CD14-positive monocyte (primary cell): ENCODE results near the gene PLA2G6. TPM values are rescaled to one million over a fixed set of nuclear protein-coding genes. Genes with fewer than 3 reads are reported as not detected.
A peak's percentile ranks its signal among the peaks of the same experiment; 100 is the strongest.

Source experiments
- DNase-seq, 3 donors: peaks; one replicate each; pipeline ENCODE4 v3.0.0-alpha.2; 2011 to 2022
- H2AFZ ChIP-seq: 2 replicates; pipeline ENCODE4 v1.6.0; 2012; ENCODE audit warnings: mild to moderate bottlenecking, low read depth, low read length, inconsistent platforms; ENCODE audit not compliant: insufficient read depth, poor library complexity, severe bottlenecking
- H3K27ac ChIP-seq, 2 donors: 1 replicate in 1 of 2; 2 replicates in 1 of 2; pipeline ENCODE4 v1.5.1; 2012 to 2013; ENCODE audit warnings: low read length in 2 of 2, control low read depth in 1 of 2, inconsistent platforms in 1 of 2, low read depth in 1 of 2, mild to moderate bottlenecking in 1 of 2
- H3K27me3 ChIP-seq, 2 donors: one replicate each; pipeline versions ENCODE4 v1.6.0 to v1.6.1; 2011 to 2013; ENCODE audit warnings: low read length in 2 of 2; ENCODE audit not compliant: control insufficient read depth in 2 of 2, insufficient read depth in 2 of 2
- H3K36me3 ChIP-seq, 2 donors: replicated peaks in 1 of 2; 1 replicate in 1 of 2; 2 replicates in 1 of 2; pipeline versions ENCODE4 v1.5.1 to v1.6.1; 2012 to 2013; ENCODE audit warnings: low read length in 2 of 2, control low read depth in 1 of 2, inconsistent platforms in 1 of 2, mild to moderate bottlenecking in 1 of 2; ENCODE audit not compliant: insufficient read depth in 2 of 2, control insufficient read depth in 1 of 2
- H3K4me1 ChIP-seq, 2 donors: 1 replicate in 1 of 2; 2 replicates in 1 of 2; pipeline versions ENCODE4 v1.5.1 to v1.6.1; 2012 to 2013; ENCODE audit warnings: low read length in 2 of 2, control low read depth in 1 of 2, inconsistent platforms in 1 of 2, mild to moderate bottlenecking in 1 of 2, moderate library complexity in 1 of 2; ENCODE audit not compliant: insufficient read depth in 2 of 2, control insufficient read depth in 1 of 2
- H3K4me2 ChIP-seq: replicated peaks from 2 replicates; pipeline ENCODE3; 2012; ENCODE audit warnings: low read length, moderate library complexity, mild to moderate bottlenecking; ENCODE audit not compliant: poor library complexity, severe bottlenecking; ENCODE audit errors: extremely low read depth
- H3K4me3 ChIP-seq, 3 experiments: fragments of 200-600 bp in 1 of 3; sonication (generic) in 1 of 3; replicated peaks in 1 of 3; 1 replicate in 2 of 3; 2 replicates in 1 of 3; pipeline ENCODE4 v1.5.1; 2011 to 2013; ENCODE audit warnings: low read length in 3 of 3, mild to moderate bottlenecking in 3 of 3, control low read depth in 2 of 3, low read depth in 2 of 3, inconsistent platforms in 1 of 3, moderate library complexity in 1 of 3
- H3K79me2 ChIP-seq: 2 replicates; pipeline ENCODE4 v1.6.0; 2012; ENCODE audit warnings: mild to moderate bottlenecking, control low read depth, inconsistent platforms, low read length, moderate library complexity; ENCODE audit not compliant: insufficient read depth
- H3K9ac ChIP-seq: 2 replicates; pipeline ENCODE4 v1.6.0; 2017; ENCODE audit warnings: low read length, mild to moderate bottlenecking; ENCODE audit not compliant: insufficient read depth, poor library complexity, severe bottlenecking
- H3K9me3 ChIP-seq, 2 donors: replicated peaks in 1 of 2; 1 replicate in 1 of 2; 2 replicates in 1 of 2; pipeline versions ENCODE4 v1.5.1 to v1.6.1; 2012 to 2013; ENCODE audit warnings: low read length in 2 of 2, control low read depth in 1 of 2; ENCODE audit not compliant: control insufficient read depth in 1 of 2, insufficient read depth in 1 of 2
- H4K20me1 ChIP-seq: 2 replicates; pipeline ENCODE4 v1.6.0; 2012; ENCODE audit warnings: mild to moderate bottlenecking, low read length, control low read depth, moderate library complexity; ENCODE audit not compliant: insufficient read depth
- H3K27ac Mint-ChIP-seq, 7 donors: one replicate each; pipeline ENCODE4 v1.8.0; 2020; ENCODE audit warnings: mild to moderate bottlenecking in 7 of 7, mixed read lengths in 7 of 7, moderate library complexity in 6 of 7, inconsistent platforms in 2 of 7
- H3K27me3 Mint-ChIP-seq, 3 donors: one replicate each; pipeline ENCODE4 v1.8.0; 2021 to 2022; ENCODE audit warnings: low read depth in 3 of 3, mild to moderate bottlenecking in 3 of 3, mixed read lengths in 3 of 3, moderate library complexity in 3 of 3, inconsistent platforms in 1 of 3
- H3K36me3 Mint-ChIP-seq, 2 donors: one replicate each; pipeline ENCODE4 v1.8.0; 2020; ENCODE audit warnings: mixed read lengths in 2 of 2, inconsistent platforms in 1 of 2, mild to moderate bottlenecking in 1 of 2
- H3K4me1 Mint-ChIP-seq: one replicate; pipeline ENCODE4 v1.8.0; 2020; ENCODE audit warnings: mild to moderate bottlenecking, mixed read lengths
- H3K4me3 Mint-ChIP-seq, 2 donors: one replicate each; pipeline ENCODE4 v1.8.0; 2020; ENCODE audit warnings: mild to moderate bottlenecking in 2 of 2, mixed read lengths in 2 of 2, moderate library complexity in 1 of 2
- H3K9me3 Mint-ChIP-seq, 7 donors: one replicate each; pipeline ENCODE4 v1.8.0; 2020 to 2022; ENCODE audit warnings: mixed read lengths in 7 of 7, mild to moderate bottlenecking in 6 of 7, moderate library complexity in 6 of 7, inconsistent platforms in 2 of 7
- CTCF ChIP-seq: fragments of 200-600 bp; IDR thresholded peaks from one replicate; pipeline ENCODE4 v1.8.0; 2022; ENCODE audit warnings: antibody characterized with exemption, mild to moderate bottlenecking
- WGBS: methylation state at CpG from one replicate; pipeline ENCODE4 v1.1.5; 2013; ENCODE audit warnings: missing lambda C conversion rate; ENCODE audit not compliant: insufficient coverage; 5-methylcytosine and 5-hydroxymethylcytosine counted together
- intact Hi-C, 2 donors: fragments of 100-400 bp; cut with micrococcal nuclease; formaldehyde crosslinking; loops; one replicate each; pipeline versions ENCODE4 v1.15.0 to v1.15.1; 2023
- polyA plus RNA-seq, 3 donors: library from polyadenylated mRNA; depleted of rRNA in 1 of 3; unstranded in 2 of 3; stranded (reverse) in 1 of 3; fragments of 300-500 nt in 2 of 3; fragments of >200 nt in 1 of 3; fragmentation: Illumina TruSeq in 2 of 3; gene quantifications; 1 replicate in 2 of 3; 2 replicates in 1 of 3; pipeline ENCODE4 v1.2.3, GENCODE V29; 2012 to 2021
- small RNA-seq: library from RNA; depleted of rRNA; stranded (forward); fragments of <200 nt; gene quantifications from one replicate; pipeline ENCODE3, GENCODE V24; 2012; ENCODE audit warnings: low read depth; ENCODE audit not compliant: insufficient read length

Gene PLA2G6
- polyA plus RNA-seq, 3 donors: 0.43 to 8.3 (median 0.62) TPM

DNA sequence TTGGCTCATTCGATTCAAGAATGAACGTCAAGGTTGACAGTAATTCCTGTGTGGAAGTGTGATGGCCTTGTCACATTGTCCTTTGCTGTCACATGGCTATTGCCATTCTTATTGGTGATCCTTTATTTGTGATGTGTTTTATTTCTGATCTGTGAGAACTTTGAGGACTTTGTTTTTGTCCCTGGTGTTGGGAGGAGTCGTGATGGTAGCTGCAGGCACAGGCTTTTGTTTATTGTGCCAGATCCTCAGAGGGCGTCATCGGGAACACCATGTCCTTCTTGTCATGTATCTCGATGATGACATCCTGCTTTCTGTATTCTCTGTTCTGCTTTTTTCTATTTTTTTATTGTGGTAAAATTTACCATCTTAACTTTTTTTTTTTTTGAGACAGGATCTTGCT is 118.8 kb downstream of the PLA2G6 start:
- intact Hi-C loops: no loop called here
- H4K20me1 ChIP-seq: no peaks in the 10 kb centered on the region
- H3K79me2 ChIP-seq: no peaks in the 10 kb centered on the region
- Mint-ChIP-seq H3K4me3 (no peak overlapping the region), H3K27me3 (peaks cover 0 to 1% (median 0%) of the 10 kb centered on the region in 3 donors), H3K9me3 (peaks cover 0 to 2% (median 0%) of the 10 kb centered on the region in 7 donors), H3K36me3 (peaks cover 49 to 72% of the 10 kb centered on the region in 2 donors), H3K4me1 (peaks cover 14% of the 10 kb centered on the region), H3K27ac (peak overlapping the region in 6 of 7 donors; percentile 47 to 97 (median 60))
- H3K36me3 ChIP-seq: peaks cover 35 to 36% of the 10 kb centered on the region in 2 donors
- no peaks in the 10 kb centered on the region for H3K27me3 ChIP-seq
- no peak for TF ChIP-seq CTCF
- no peaks in the 10 kb centered on the region for H3K9me3 ChIP-seq
- no peak overlapping the region for H3K4me3 ChIP-seq
- no peak overlapping the region for H3K9ac ChIP-seq
- H2AFZ ChIP-seq: no peak overlapping the region
- 60% methylated on average over 1 of the region's 6 CpGs for WGBS
- no peak overlapping the region for H3K27ac ChIP-seq
- peak; percentile 44 to 71 (median 49) for DNase-seq
- peaks cover 8 to 13% of the 10 kb centered on the region in 2 donors for H3K4me1 ChIP-seq
- no peak overlapping the region for H3K4me2 ChIP-seq

Small RNAs within 50 kb of the gene (small RNA-seq; reads per million reads assigned to genes)
- gene RN7SL704P: not detected

Other genes starting within 250 kb of the PLA2G6 start
- not detected for gene C22orf23, start 228.2 kb downstream of the PLA2G6 start, polyA plus RNA-seq
- gene POLR2F, start 228.1 kb downstream of the PLA2G6 start, polyA plus RNA-seq: 100 to 1,000 TPM in 2 of 3 donors, 10 to 100 TPM in 1; 45.4 to 182 (median 143) TPM
- not detected for gene SOX10, start 197.3 kb downstream of the PLA2G6 start, polyA plus RNA-seq
- 10 to 100 TPM in 1 of 3 donors, 1 to 10 TPM in 2; 6.4 to 16.9 (median 7.2) TPM for gene PICK1, start 124.4 kb downstream of the PLA2G6 start, polyA plus RNA-seq
- gene SLC16A8, start 97.6 kb downstream of the PLA2G6 start, polyA plus RNA-seq: not detected
- under 1 TPM in 1 of 3 donors, not detected in 2; 0.11 TPM for gene BAIAP2L2, start 71.1 kb downstream of the PLA2G6 start, polyA plus RNA-seq
- gene MAFF, start 20.2 kb upstream of the PLA2G6 start, polyA plus RNA-seq: 10 to 100 TPM in 1 of 3 donors, 1 to 10 TPM in 2; 1.5 to 67.3 (median 2.0) TPM
- 10 to 100 TPM in 2 of 3 donors, 1 to 10 TPM in 1; 7.4 to 17.7 (median 10.6) TPM for gene TMEM184B, start 91.2 kb upstream of the PLA2G6 start, polyA plus RNA-seq
- 10 to 100 TPM in 1 of 3 donors, 1 to 10 TPM in 2; 1.9 to 44.7 (median 3.1) TPM for gene CSNK1E, start 135.6 kb upstream of the PLA2G6 start, polyA plus RNA-seq